OCI-LY3 (cell line): ENCODE measurements around the gene EEA1.

ENCODE experiments used
- H2AFZ ChIP-seq: fragments of 200-600, 300-600 bp; shearing (Covaris generic); 2 replicates; pipeline ENCODE4 v1.6.0; 2014; ENCODE audit warnings: antibody characterized with exemption, low read depth, low read length
- H3K27ac ChIP-seq: fragments of 200-600, 300-600 bp; sonication (generic); 2 replicates; pipeline ENCODE4 v1.5.1; 2014; ENCODE audit warnings: mild to moderate bottlenecking, low read length, moderate library complexity, mixed read lengths
- H3K27me3 ChIP-seq: fragments of 200-600, 300-600 bp; sonication (generic); 2 replicates; pipeline ENCODE4 v1.6.1; 2014; ENCODE audit warnings: low read depth, low read length, mixed read lengths
- H3K36me3 ChIP-seq: fragments of 200-600, 300-600 bp; sonication (generic); replicated peaks from 2 replicates; pipeline ENCODE3; 2014; ENCODE audit warnings: low read depth, low read length, mixed read lengths
- H3K4me1 ChIP-seq: fragments of 300-600, 200-600 bp; sonication (generic); 2 replicates; pipeline ENCODE4 v1.6.1; 2014; ENCODE audit warnings: low read length, mixed read lengths
- H3K4me2 ChIP-seq: fragments of 200-600, 300-600 bp; sonication (generic); 2 replicates; pipeline ENCODE4 v1.6.1; 2014; ENCODE audit warnings: low read length, mixed read lengths
- H3K4me3 ChIP-seq: fragments of 300-600, 200-600 bp; sonication (generic); 2 replicates; pipeline ENCODE4 v1.5.1; 2014; ENCODE audit warnings: antibody characterized with exemption, mild to moderate bottlenecking, low read length, moderate library complexity
- H3K79me2 ChIP-seq: fragments of 300-600, 200-600 bp; shearing (Covaris generic); 2 replicates; pipeline ENCODE4 v1.6.1; 2014; ENCODE audit warnings: mild to moderate bottlenecking, low read length, mixed read lengths
- H3K9ac ChIP-seq: fragments of 300-600, 200-600 bp; shearing (Covaris generic); 2 replicates; pipeline ENCODE4 v1.6.0; 2014; ENCODE audit warnings: mild to moderate bottlenecking, low read length, moderate library complexity
- H3K9me3 ChIP-seq: fragments of 200-600, 300-600 bp; shearing (Covaris generic); 2 replicates; pipeline ENCODE4 v1.6.1; 2014; ENCODE audit warnings: low read length, mixed read lengths; ENCODE audit not compliant: insufficient read depth
- H4K20me1 ChIP-seq: fragments of 200-600, 300-600 bp; sonication (generic); 2 replicates; pipeline ENCODE4 v1.6.1; 2016; ENCODE audit warnings: low read length, mixed read lengths; ENCODE audit not compliant: insufficient read depth
- CTCF ChIP-seq: fragments of 200-600, 300-600 bp; sonication (generic); IDR thresholded peaks from 2 replicates; pipeline ENCODE4 v1.5.1; 2014; ENCODE audit warnings: antibody characterized with exemption, low read length, low read depth
- EZH2phosphoT487 ChIP-seq: fragments of 200-600 bp; shearing (Covaris generic); IDR thresholded peaks from 2 replicates; pipeline ENCODE4 v1.6.1; 2018; ENCODE audit warnings: antibody characterized with exemption, mixed run types, low read depth

Gene EEA1

GRCh38 chr12:92844151-92844763 is 84.8 kb downstream of the EEA1 start:
- Histone ChIP-seq H3K9ac (no peak overlapping the region), H2AFZ (no peak overlapping the region), H3K4me1 (no peaks in the 10 kb centered on the region), H3K9me3 (no peaks in the 10 kb centered on the region), H3K27ac (no peak overlapping the region), H3K4me3 (no peak overlapping the region), H4K20me1 (no peaks in the 10 kb centered on the region), H3K27me3 (no peaks in the 10 kb centered on the region), H3K79me2 (no peaks in the 10 kb centered on the region), H3K36me3 (peaks cover 17% of the 10 kb centered on the region), H3K4me2 (no peak overlapping the region)
- TF ChIP-seq CTCF (no peak), EZH2phosphoT487 (no peak)

- Histone ChIP-seq H3K27ac (no peak overlapping the region), H3K4me2 (no peak overlapping the region), H3K9ac (no peak overlapping the region), H3K36me3 (peaks cover 3% of the 10 kb centered on the region), H3K4me3 (no peak overlapping the region), H3K4me1 (no peaks in the 10 kb centered on the region), H3K79me2 (no peaks in the 10 kb centered on the region), H4K20me1 (no peaks in the 10 kb centered on the region), H2AFZ (no peak overlapping the region), H3K27me3 (no peaks in the 10 kb centered on the region), H3K9me3 (no peaks in the 10 kb centered on the region)
- TF ChIP-seq CTCF (no peak), EZH2phosphoT487 (no peak)
These were observed 99.3 kb downstream of the EEA1 start for GRCh38 chr12:92829686-92830282.

- no peak overlapping the region for H3K27ac ChIP-seq
- H4K20me1 ChIP-seq, result no peaks in the 10 kb centered on the region
- H3K27me3 ChIP-seq, result no peaks in the 10 kb centered on the region
- H3K9ac ChIP-seq, result no peak overlapping the region
- no peaks in the 10 kb centered on the region for H3K9me3 ChIP-seq
- no peak for TF ChIP-seq EZH2phosphoT487
- no peak for TF ChIP-seq CTCF
- no peaks in the 10 kb centered on the region for H3K4me1 ChIP-seq
- H3K4me3 ChIP-seq, result no peak overlapping the region
- H2AFZ ChIP-seq, result no peak overlapping the region
- peaks cover 3% of the 10 kb centered on the region for H3K36me3 ChIP-seq
- no peak overlapping the region for H3K4me2 ChIP-seq
- H3K79me2 ChIP-seq, result no peaks in the 10 kb centered on the region
These were observed 100.5 kb downstream of the EEA1 start for GRCh38 chr12:92828565-92828964.

GRCh38 chr12:92827836-92828431 is 101.2 kb downstream of the EEA1 start:
- Histone ChIP-seq H3K27ac (no peak overlapping the region), H2AFZ (no peak overlapping the region), H3K36me3 (peaks cover 3% of the 10 kb centered on the region), H3K4me2 (no peak overlapping the region), H3K4me3 (no peak overlapping the region), H4K20me1 (no peaks in the 10 kb centered on the region), H3K79me2 (no peaks in the 10 kb centered on the region), H3K9ac (no peak overlapping the region), H3K4me1 (no peaks in the 10 kb centered on the region), H3K27me3 (no peaks in the 10 kb centered on the region), H3K9me3 (no peaks in the 10 kb centered on the region)
- no peak for TF ChIP-seq EZH2phosphoT487
- TF ChIP-seq CTCF, result peak; percentile 87
